Activated naive CD4-positive, alpha-beta T cell treated with anti-CD3 and anti-CD28 coated beads, Interleukin-2, amount 50 U/mL, for 16 hours (primary cell): ENCODE measurements around the gene BIRC7.
A peak's percentile ranks its signal among the peaks of the same experiment; 100 is the strongest.

Experiments
- DNase-seq: peaks from one replicate; pipeline ENCODE4 v3.0.0-alpha.2; 2020

BIRC7 gene

DNA sequence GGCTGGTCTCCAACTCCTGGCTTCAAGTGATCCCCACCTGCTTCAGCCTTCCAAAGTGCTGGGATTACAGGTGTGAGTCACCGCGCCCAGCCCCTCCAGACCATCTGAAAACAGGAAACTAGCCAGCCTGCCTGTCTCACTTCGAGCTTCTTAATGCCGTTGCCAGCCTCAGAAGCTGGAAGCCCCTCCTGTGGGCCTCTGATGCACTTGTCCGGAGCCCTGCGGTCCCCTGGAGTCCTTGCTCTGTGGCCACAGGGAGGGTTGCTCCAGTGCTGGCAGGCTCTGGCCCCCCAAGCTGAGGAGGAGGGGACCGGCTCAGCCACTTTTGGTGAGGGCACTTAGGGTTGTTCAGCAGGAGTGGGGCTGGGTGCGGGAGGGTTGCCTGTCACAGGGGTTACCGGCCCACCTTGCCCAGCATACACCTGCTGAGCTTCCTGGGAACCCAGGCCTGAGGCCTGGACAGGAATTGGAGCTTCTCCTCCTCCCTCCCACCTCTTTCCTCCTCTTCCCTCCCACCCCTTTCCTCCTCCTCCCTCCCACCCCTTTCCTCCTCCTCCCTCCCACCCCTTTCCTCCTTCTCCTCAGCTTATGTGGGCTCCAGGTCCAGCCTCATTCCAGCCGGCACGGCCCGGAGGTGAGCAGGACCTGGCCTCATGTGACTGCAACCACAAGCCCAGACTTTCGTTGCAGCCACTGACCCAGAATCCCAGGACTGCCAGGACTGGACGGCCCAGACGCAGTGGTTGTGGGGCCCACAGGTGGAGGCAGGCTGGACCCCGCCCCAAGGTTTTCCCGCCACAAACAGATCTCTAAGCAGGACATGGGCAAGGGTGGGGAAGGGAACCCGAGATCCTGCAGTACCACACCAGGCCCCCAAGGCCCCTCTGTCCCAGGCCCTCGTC is 9.4 kb upstream of the BIRC7 start:
- no peak for DNase-seq

- DNase-seq = no peak
These were observed 8.4 kb upstream of the BIRC7 start for GRCh38 chr20:63227260-63227659.

DNA sequence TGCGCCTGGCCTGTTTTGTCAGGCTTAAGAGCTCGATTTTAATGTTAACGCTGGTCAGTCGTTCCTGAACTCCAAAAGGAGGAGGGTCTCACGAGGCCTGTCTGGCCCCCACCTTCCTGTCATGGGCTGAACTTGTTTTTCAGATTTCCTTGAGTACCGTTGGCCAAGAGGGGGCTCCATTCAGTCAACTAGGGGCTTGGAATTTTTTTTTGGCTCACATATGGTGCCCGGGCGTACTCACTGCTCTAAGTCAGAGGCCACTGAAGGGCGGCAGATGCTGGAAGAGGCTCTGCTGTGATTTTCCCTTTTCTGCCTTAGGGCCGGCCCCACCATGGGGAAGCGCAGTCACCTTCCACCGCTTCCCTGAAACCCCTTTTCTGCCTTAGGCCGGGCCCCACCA is 6.9 kb upstream of the BIRC7 start:
- no peak for DNase-seq

DNA sequence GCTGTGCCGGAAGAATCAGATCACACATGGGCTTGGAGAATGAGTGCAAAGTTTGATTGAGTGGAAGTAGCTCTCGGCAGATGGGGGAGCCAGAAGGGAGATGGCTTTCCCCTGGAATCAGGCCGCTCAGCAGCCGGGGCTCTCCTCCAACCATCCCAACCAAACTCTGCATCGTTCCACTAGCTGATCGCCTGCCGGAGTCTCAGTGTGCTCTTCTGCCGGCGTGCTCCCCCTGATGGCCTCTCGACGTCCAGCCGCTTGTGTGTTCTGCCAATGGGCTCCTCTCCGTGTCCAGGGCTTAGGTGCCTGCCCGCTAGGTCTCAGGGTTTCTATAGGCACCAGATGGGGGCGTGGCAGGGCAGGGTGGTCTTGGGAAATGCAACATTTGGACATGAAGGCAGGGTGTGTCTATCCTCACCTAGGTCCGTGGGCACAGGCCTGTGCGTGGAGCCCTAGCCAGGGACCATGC is 4.9 kb upstream of the BIRC7 start:
- DNase-seq = no peak

- DNase-seq = no peak
These were observed 3.3 kb upstream of the BIRC7 start for GRCh38 chr20:63232235-63233060.

DNA sequence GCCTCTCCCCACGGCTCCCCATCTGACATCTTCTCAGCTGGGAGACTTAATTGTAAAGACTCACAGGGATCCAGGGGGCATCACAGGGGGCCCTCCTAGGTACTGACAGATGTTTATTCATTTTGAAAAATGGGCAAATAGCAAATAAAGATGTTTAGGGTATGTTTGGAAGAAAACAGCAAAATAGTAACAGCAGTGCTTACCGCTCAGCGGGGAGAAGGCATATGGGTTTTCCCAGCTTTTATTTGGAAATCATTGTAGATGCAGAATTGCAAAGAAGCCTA is 2.7 kb upstream of the BIRC7 start:
- no peak for DNase-seq

GRCh38 chr20:63233924-63234323 is 1.8 kb upstream of the BIRC7 start:
- no peak for DNase-seq

- peak; percentile 45 for DNase-seq
These were observed 859 bp upstream of the BIRC7 start for GRCh38 chr20:63234693-63235398.

- no peak for DNase-seq
These were observed 572 bp downstream of the BIRC7 start for GRCh38 chr20:63236116-63236837.

GRCh38 chr20:63238031-63238430 is 2.3 kb downstream of the BIRC7 start:
- DNase-seq = no peak

DNA sequence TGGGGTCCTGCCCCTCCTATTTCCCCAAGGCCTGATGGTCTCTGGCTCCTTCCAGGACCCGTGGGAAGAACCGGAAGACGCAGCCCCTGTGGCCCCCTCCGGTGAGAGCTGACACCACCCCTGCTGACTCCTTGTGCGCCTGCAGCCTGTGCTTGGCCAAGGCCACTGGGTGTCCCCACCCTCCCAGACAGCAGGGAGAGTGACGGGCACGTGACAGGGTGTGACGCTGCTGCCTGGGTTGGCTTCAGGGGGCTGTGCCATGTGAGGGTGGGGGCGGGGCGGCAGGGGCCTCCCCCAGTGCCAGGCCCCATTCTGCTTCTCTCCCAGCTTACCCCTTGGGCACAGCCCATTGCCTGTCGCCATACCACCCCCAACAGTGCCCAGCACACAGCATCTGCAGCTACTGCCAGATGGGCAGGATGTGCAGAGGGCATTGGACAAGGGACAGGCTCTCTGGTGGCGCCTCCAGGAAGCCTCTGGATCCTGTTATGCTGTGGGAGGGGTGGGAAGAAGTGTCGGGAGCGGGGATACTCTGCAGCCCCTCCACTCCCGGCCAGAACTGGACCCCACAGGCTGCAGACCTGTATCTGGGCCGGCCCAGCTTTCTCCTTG is 2.9 kb downstream of the BIRC7 start:
- DNase-seq = no peak

DNA sequence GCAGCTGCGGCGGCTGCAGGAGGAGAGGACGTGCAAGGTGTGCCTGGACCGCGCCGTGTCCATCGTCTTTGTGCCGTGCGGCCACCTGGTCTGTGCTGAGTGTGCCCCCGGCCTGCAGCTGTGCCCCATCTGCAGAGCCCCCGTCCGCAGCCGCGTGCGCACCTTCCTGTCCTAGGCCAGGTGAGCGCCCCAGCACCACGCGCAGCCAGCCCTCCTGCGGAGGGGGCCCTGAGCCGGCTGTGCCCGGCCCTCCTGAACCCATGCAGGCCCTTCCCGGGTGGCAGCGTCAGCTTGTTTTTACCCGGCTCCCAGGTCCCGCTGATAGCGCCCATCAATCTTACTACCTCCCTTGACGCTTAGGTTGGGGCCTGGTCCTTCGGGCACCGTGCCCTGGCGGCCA is 3.7 kb downstream of the BIRC7 start:
- DNase-seq = no peak

- DNase-seq = no peak
These were observed 4.3 kb downstream of the BIRC7 start for GRCh38 chr20:63240004-63240403.

GRCh38 chr20:63241272-63241671 is 5.6 kb downstream of the BIRC7 start:
- no peak for DNase-seq

DNA sequence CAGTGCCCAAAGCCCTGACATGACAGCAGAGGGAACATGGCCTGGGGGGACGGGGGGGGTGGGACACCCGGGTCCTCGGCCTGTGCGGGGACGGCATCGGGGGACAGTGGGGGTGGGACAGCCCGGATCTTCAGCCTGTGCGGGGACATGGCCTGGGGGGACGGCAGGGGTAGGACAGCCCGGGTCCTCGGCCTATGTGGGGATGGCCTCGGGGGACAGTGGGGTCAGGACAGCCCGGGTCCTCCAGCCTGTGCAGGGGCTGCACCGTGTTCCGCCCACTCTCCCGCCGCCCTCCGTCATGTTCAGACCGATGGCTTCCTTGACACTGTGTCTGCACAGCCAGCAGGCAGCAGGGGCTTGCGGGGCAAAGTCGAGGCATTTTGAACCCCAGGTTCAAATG is 7.0 kb downstream of the BIRC7 start:
- no peak for DNase-seq

GRCh38 chr20:63243604-63244247 is 8.0 kb downstream of the BIRC7 start:
- DNase-seq = no peak

DNA sequence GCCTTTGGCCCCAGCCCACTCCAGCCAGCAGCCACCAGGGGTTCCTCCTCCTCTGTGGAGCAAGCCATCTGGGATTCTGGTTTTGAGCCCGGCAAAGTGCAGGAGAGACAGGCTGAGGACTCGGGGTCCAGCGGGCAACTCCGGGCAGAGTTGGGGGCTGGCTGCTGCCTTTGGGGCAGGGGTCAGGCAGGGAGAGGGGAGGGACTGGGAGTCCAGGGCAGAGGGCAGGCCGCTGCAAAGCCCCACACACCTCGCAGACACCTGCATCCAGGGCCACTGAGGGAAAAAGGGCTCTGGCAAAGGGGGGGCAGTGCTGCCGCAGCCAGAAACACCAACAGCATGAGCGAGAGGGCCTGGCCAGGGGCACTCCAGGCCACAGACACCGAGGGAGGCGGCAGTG is 8.8 kb downstream of the BIRC7 start:
- DNase-seq = no peak

GRCh38 chr20:63246490-63247288 is 11.0 kb downstream of the BIRC7 start:
- no peak for DNase-seq

DNA sequence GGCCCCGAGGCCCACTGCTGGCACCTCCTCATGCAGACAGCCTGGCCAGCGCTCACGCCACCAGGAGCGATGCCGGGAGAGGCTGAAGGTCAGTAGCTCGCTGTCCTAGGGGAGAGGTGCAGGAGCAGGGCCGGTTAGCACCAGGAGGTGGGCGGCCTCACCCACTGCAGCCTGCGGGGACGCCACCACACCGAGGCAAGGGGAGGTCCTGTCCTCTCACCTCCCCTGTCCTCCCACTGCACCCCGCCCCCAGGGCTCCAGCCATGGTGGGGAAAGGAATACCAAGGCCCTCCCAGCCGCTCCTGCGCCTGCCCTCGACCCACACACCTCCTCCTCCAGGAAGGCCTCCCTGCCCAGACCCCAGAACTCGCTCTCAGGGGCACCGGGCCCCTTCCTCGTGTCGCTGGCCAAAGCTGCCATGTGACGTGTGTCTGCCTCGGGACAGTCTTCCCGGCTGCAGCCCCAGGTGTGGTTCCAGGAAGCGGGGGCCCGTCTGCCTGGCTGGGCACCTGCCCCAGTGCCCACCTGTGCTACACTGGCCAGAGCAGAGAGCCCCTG is 12.0 kb downstream of the BIRC7 start:
- no peak for DNase-seq

GRCh38 chr20:63248835-63249591 is 13.3 kb downstream of the BIRC7 start:
- no peak for DNase-seq
